ENCODE data around the gene FKBP1B.
"Not testable (repeated sequence)": the region's sequence is repeated elsewhere in the genome, so short reads cannot be mapped to it uniquely, and the experiment has no call there.

FKBP1B gene

GRCh38 chr2:24058564-24059271 is 9.2 kb downstream of the FKBP1B start:
- no peak for DNase-seq (ENCODE audit: low spot score)

GRCh38 chr2:24065341-24065740 is 15.8 kb downstream of the FKBP1B start:
- DNase-seq (ENCODE audit: low spot score), result no peak

DNA sequence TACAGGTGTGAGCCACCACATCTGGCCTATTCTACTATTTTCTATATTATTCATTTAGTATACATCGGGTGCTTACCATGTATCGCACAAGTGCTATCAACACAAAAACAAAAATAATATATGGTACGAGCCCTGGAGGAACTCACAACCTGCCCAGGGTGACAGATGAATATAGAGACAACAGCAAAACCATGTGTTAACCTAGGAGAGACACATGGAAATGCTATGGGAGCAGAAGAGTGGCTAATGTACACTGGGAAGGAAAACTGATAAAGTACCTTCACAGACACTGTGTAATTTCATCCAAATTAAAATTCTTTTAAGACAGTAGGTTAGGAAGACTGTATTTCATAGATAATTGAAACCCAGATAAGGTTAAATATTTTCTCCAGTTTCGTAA is 22.7 kb downstream of the FKBP1B start:
- no peak for DNase-seq (ENCODE audit: low spot score)

GRCh38 chr2:24073816-24074215 is 24.3 kb downstream of the FKBP1B start:
- DNase-seq (ENCODE audit: low spot score), result no peak

DNA sequence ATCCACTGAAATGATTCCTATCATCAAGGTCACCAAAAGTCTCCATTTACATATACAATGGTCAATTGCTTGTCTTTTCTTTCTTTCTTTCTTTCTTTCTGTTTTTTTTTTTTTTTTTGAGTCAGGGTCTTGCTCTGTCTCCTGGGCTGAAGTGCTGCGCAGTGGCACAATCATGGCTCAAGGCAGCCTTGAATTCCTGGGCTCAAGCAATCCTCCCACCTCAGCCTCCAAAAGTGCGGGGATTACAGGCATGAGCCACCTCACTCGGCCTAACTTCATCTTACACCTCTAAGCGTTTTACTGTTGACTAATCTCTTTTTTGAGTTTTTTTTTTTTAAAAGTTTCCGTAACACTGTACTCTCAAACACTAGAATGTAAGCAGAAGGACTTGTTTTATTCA is 25.7 kb downstream of the FKBP1B start:
- DNase-seq (ENCODE audit: low spot score), result no peak

- peak; percentile 97 for DNase-seq (ENCODE audit: low spot score)
These were observed 26.6 kb downstream of the FKBP1B start, which contains the start of gene SF3B6 for GRCh38 chr2:24075915-24076848. TSS of gene SF3B6 (minus strand) at chr2:24076326. CDS start at chr2:24076229, 97 bp downstream.

DNA sequence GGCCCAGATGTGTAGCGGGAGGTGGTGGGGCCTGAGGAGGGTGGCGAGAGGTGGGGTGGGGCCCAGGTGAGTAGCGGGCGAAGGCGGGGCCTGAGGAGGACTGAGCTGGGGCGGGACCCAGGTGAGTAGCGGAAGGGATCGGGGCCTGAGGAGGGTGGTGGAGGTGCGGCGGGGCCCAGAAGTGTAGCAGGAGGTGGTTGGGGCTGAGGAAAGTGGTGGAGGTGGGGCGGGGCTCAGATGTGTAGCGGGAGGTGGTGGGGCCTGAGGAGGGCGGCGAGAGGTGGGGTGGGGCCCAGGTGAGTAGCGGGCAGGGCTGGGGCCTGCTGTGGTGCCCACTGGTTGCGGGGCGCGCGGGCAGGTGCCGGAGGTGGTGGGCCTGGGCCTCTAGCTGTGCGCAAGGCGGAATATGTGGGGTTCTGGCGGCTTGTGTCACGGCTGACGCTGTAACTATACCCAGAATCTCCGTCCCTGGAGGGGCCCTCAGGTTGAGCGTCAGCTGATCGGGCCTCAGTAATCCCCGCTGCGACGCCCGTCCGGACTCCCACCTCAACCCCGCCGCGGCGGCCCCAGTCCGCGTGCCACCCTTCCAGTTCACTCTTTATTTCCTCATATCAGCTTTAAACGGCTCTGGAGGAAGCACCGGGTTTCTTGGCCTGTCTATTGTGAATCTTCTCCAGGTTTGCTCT is 27.5 kb downstream of the FKBP1B start:
- DNase-seq (ENCODE audit: low spot score), result no peak

GRCh38 chr2:24077535-24077877 is 28.0 kb downstream of the FKBP1B start:
- no peak for DNase-seq (ENCODE audit: low spot score)

DNA sequence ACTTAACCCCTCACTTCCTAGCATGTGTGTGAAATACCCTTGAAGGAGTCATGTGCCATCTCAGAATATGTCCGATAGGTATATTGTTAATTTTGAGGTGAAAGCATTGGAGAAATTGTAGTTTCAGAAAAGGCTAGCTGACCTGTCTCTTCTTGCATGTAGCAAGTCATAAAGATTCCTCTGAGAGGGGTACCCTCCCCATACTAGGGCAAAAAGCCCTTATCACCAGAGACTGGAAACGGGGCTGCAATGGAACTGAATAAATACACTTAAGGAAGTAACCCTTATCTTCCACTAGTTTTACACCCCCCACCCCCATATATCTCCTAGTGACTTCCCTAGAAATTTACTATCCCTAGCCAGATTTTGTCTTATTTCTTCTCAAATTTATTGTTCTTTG is 28.3 kb downstream of the FKBP1B start:
- DNase-seq (ENCODE audit: low spot score), result no peak

DNA sequence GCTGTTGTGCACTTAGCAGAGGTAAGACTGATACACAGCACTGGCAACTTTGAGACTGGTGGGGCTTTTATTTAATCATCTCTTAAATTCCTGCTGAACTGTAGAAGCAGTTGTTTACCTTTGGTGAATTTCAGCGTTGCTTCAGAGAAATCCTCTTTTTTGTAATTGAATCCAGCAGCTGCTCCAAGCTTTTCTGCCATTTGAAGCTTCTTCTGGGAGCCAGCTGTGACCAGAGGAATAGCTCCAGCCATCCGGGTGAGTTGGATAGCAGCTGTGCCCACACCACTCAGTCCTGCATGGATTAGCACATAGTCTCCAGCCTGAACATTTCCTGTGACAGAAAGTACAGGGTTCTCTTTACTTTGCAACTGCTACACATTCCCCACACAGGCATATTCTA is 31.2 kb downstream of the FKBP1B start:
- DNase-seq (ENCODE audit: low spot score), result no peak

DNA sequence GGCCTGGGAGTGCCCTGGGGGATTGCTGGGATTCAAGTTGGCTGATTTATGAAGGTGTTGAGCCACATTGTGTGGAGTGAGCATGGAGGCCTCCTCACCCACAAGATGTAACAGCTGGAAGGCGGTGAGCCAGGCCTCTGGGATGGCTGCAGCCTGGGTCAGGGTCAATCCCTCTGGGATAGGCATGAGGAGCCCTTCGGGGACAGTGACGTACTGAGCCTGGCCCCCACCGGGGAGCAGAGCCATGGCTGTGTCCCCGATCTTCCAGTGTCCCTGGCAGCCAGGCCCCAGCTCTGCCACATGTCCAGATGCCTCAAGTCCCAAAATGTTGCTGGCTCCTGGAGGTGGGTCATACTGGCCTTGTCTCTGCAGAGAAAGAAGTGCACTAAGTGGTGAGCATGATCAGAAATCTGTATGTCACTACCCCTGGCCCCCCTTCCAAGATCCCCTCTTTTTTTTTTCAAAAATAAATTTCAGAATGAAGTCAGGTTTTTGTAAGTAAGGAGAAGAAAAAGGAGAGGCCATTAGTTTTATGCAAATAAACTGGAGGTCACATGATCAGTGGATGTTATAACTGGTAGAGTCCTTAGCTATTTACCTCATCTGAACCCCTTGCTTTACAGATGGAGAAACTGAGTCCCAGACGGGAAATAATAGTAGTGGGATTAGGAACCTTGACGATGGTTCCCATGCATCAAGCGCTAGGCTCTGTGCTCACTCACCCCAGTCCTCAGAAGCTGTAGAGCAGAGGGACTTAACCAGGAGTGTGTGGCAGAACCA is 33.4 kb downstream of the FKBP1B start:
- no peak for DNase-seq (ENCODE audit: low spot score)

- peak; percentile 97 for DNase-seq (ENCODE audit: low spot score)
These were observed 34.2 kb downstream of the FKBP1B start for GRCh38 chr2:24083567-24084385.

- DNase-seq (ENCODE audit: low spot score), result peak; percentile 90
These were observed 35.1 kb downstream of the FKBP1B start, which contains the start of gene TP53I3 for GRCh38 chr2:24084386-24085199. TSS of gene TP53I3 (minus strand) at chr2:24084834. CDS start at chr2:24084326, 508 bp downstream.

- DNase-seq (ENCODE audit: low spot score), result no peak
These were observed 35.6 kb downstream of the FKBP1B start for GRCh38 chr2:24085200-24085489.

- no peak for DNase-seq (ENCODE audit: low spot score)
These were observed 36.7 kb downstream of the FKBP1B start for GRCh38 chr2:24086241-24086640.

DNA sequence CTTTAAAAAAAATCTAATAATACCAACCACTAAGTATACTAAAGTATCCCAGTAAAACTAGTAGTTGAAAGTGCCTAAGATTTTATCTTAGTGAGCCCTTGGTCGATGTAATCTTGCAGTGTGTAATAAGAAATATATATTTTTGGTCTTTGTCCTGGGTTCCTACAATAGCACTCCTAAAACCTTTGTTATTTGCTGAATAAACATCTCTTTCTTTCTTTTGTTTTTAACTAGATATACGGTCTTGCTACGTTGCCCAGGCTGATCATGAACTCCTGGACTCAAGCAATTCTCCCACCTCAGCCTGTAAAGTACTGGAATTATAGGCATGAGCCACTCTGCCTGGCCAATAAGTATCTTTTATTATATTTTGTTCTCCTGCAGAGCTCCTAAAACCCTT is 37.5 kb downstream of the FKBP1B start:
- no peak for DNase-seq (ENCODE audit: low spot score)

- no peak for DNase-seq (ENCODE audit: low spot score)
These were observed 39.3 kb downstream of the FKBP1B start for GRCh38 chr2:24088821-24089359.

DNA sequence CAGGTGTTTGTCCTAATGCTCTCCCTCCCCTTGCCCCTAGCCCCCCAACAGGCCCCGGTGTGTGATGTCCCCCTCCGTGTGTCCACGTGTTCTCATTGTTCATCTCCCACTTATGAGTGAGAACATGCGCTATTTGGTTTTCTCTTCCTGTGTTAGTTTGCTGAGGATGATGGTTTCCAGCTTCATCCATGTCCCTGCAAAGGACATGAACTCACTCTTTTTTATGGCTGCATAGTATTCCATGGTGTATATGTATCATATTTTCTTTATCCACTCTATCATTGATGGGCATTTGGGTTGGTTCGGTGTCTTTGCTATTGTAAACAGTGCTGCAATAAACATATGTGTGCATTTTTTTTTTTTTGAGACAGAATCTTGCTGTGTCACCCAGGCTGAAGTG is 43.7 kb downstream of the FKBP1B start:
- not testable (repeated sequence) for DNase-seq (ENCODE audit: low spot score)

DNA sequence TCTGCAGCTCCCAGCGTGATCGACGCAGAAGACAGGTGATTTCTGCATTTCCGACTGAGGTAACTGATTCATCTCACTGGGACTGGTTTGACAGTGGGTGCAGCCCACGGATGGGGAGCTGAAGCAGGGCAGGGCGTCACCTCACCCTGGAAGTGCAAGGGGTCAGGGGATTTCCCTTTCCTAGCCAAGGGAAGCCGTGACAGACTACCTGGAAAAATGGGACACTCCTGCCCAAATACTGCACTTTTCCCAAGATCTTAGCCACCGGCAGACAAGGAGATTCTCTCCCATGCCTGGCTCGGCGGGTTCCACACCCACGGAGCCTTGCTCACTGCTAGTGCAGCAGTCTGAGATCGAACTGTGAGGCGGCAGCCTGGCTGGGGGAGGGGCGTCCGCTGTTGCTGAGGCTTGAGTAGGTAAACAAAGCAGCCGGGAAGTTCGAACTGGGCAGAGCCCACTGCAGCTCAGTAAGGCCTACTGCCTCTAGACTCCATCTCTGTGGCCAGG is 45.7 kb downstream of the FKBP1B start:
- not testable (repeated sequence) for DNase-seq (ENCODE audit: low spot score)
